Upper lobe of left lung (tissue), 6 donors: ENCODE measurements around the gene EEF2. TPM values are rescaled to one million over a fixed set of nuclear protein-coding genes. Genes with fewer than 3 reads are reported as not detected.

Source experiments
- ATAC-seq, 2 donors: fragments of 200-7000 bp; cut with Tn5 transposase; one replicate each; pipeline ENCODE4 v1.9.1; 2022; ENCODE audit warnings: mild to moderate bottlenecking in 2 of 2, moderate library complexity in 2 of 2; ENCODE audit not compliant: low FRiP score in 2 of 2
- DNase-seq, 2 donors: peaks; one replicate each; pipeline ENCODE4 v3.0.0-alpha.2; 2019 to 2020
- H3K27ac ChIP-seq, 4 donors: fragments of 200-600 bp; sonication (generic); one replicate each; pipeline ENCODE4 v1.5.1; 2016 to 2019
- H3K27me3 ChIP-seq, 4 donors: fragments of 200-600 bp; sonication (generic); one replicate each; pipeline ENCODE4 v1.5.1; 2017 to 2019
- H3K36me3 ChIP-seq, 4 donors: fragments of 200-600 bp; sonication (generic); one replicate each; pipeline ENCODE4 v1.5.1; 2016 to 2019
- H3K4me1 ChIP-seq, 4 donors: fragments of 200-600 bp; sonication (generic); one replicate each; pipeline ENCODE4 v1.5.1; 2018 to 2019
- H3K4me3 ChIP-seq, 4 donors: fragments of 200-600 bp; sonication (generic); one replicate each; pipeline ENCODE4 v1.5.1; 2017 to 2019; ENCODE audit warnings: mild to moderate bottlenecking in 2 of 4, moderate library complexity in 1 of 4
- H3K9me3 ChIP-seq, 4 donors: fragments of 200-600 bp; sonication (generic); one replicate each; pipeline ENCODE4 v1.5.1; 2018 to 2019
- CTCF ChIP-seq, 6 experiments: fragments of 450-650 bp in 4 of 6; fragments of 200-600 bp in 2 of 6; sonication (generic) in 2 of 6; IDR thresholded peaks; one replicate each; pipeline ENCODE4 v1.5.1; 2016 to 2019; ENCODE audit warnings: antibody characterized with exemption in 6 of 6
- EP300 ChIP-seq, 4 donors: sonication (generic); formaldehyde crosslinking; IDR thresholded peaks; one replicate each; pipeline ENCODE4 v1.5.1; 2017; ENCODE audit warnings: antibody characterized with exemption in 4 of 4, control low read depth in 2 of 4
- POLR2A ChIP-seq, 4 donors: fragments of 450-650 bp; IDR thresholded peaks; one replicate each; pipeline ENCODE4 v1.5.1; 2016 to 2017; ENCODE audit warnings: antibody characterized with exemption in 4 of 4, mild to moderate bottlenecking in 2 of 4
- POLR2AphosphoS5 ChIP-seq, 2 donors: sonication (generic); formaldehyde crosslinking; IDR thresholded peaks; one replicate each; pipeline ENCODE4 v1.5.1; 2017; ENCODE audit warnings: antibody characterized with exemption in 2 of 2
- WGBS, 2 donors: methylation state at CpG; one replicate each; pipeline ENCODE4 v1.1.5; 2017 to 2018; 5-methylcytosine and 5-hydroxymethylcytosine counted together
- total RNA-seq, 6 donors: library from RNA; depleted of rRNA in 4 of 6; stranded (reverse); fragments of >200 nt in 4 of 6; gene quantifications; one replicate each; pipeline versions ENCODE4 v1.1.0 to v1.2.1, GENCODE V29; 2016 to 2021
- donor health status: DM: no; HTN: no; CAD: no; lungs with moderate emphysema.
- donor health status: DM: no; HTN: yes; CAD: no; lungs with severe emphysema.

The EEF2 gene
- total RNA-seq, 6 donors from 2014 or later: 1,167 to 2,562 (median 1,758) TPM

- TF ChIP-seq CTCF (IDR thresholded peaks at IDR 0.05) (no peak), EP300 (IDR thresholded peaks at IDR 0.05) (no peak), POLR2A (IDR thresholded peaks at IDR 0.05) (no peak), POLR2AphosphoS5 (IDR thresholded peaks at IDR 0.05) (no peak)
- H3K4me3 ChIP-seq: no peak overlapping the region
- ATAC-seq (no peak), DNase-seq (peak in 1 of 2 donors; percentile 76)
- peaks cover 0 to 7% (median 2%) of the 10 kb centered on the region in 4 donors for H3K4me1 ChIP-seq
- no peaks in the 10 kb centered on the region for H3K27me3 ChIP-seq
- WGBS, 2 donors: 95 to 97% methylated on average over 16 to 45 of the region's 48 CpGs
- peaks cover 3 to 87% (median 51%) of the 10 kb centered on the region in 4 donors for H3K36me3 ChIP-seq
- no peak overlapping the region for H3K27ac ChIP-seq
- no peaks in the 10 kb centered on the region for H3K9me3 ChIP-seq
Observed at GRCh38 chr19:4028334-4029246, 43.3 kb upstream of the EEF2 start.

DNA sequence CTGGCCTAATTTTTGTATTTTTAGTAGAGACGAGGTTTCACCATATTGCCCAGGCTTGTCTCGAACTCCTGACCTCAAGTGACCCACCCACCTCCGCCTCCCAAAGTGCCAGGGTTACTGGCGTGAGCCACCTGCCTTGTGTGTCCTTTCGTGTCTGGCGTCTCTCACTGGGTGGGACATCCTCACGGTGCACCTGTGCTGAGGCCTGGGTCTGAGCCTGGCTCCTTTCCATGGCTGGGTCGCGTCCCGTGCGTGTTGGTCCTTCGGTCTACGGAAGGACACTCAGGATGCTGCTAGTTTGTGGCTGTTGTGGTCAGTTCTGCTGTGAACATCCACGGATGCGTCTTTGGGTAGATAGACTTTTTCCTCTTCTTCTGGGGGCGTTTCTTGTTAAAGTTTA lies 41.9 kb upstream of the EEF2 start:
- ATAC-seq (no peak), DNase-seq (no peak)
- WGBS, 2 donors: 93 to 96% methylated on average over 13 to 16 of the region's 16 CpGs
- no peak overlapping the region for H3K27ac ChIP-seq
- H3K9me3 ChIP-seq: no peaks in the 10 kb centered on the region
- no peaks in the 10 kb centered on the region for H3K27me3 ChIP-seq
- no peak for TF ChIP-seq CTCF (IDR thresholded peaks at IDR 0.05)
- TF ChIP-seq POLR2A (IDR thresholded peaks at IDR 0.05): no peak
- no peak for TF ChIP-seq EP300 (IDR thresholded peaks at IDR 0.05)
- no peak for TF ChIP-seq POLR2AphosphoS5 (IDR thresholded peaks at IDR 0.05)
- peaks cover 4 to 12% (median 7%) of the 10 kb centered on the region in 4 donors for H3K4me1 ChIP-seq
- H3K4me3 ChIP-seq: no peak overlapping the region
- peaks cover 0 to 76% (median 39%) of the 10 kb centered on the region in 4 donors for H3K36me3 ChIP-seq

DNA sequence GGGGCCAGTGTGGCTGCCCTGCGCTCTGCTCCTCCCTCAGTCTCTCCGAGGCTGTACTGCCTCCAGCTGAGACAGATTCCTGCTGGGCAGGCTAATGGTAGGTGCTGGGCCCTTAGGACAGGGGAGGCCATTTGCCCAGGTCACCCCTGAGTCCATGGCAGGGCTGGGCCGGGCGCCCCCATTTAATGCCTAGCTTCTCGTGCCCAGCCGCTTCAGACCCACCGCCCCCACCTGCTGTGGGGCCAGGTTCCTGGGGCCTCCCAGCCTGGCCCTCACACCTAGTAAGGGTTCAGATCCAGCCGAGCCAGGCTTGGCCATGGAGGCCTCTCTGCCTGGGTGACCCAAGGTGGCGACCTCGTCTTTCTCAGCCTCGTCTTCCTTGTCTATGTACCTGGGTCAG lies 40.1 kb upstream of the EEF2 start:
- no peak for ATAC-seq
- Histone ChIP-seq H3K27ac (no peak overlapping the region), H3K36me3 (peaks cover 0 to 64% (median 32%) of the 10 kb centered on the region in 4 donors), H3K27me3 (no peaks in the 10 kb centered on the region), H3K4me3 (no peak overlapping the region), H3K9me3 (no peaks in the 10 kb centered on the region), H3K4me1 (peaks cover 4 to 12% (median 7%) of the 10 kb centered on the region in 4 donors)
- peak in 1 of 2 donors; percentile 46 for DNase-seq
- 69% methylated on average over 3 to 11 of the region's 11 CpGs for WGBS, 2 donors
- TF ChIP-seq POLR2AphosphoS5 (IDR thresholded peaks at IDR 0.05): no peak
- no peak for TF ChIP-seq CTCF (IDR thresholded peaks at IDR 0.05)
- no peak for TF ChIP-seq EP300 (IDR thresholded peaks at IDR 0.05)
- no peak for TF ChIP-seq POLR2A (IDR thresholded peaks at IDR 0.05)

GRCh38 chr19:4023600-4024398 lies 38.5 kb upstream of the EEF2 start:
- Histone ChIP-seq H3K9me3 (no peaks in the 10 kb centered on the region), H3K27me3 (no peaks in the 10 kb centered on the region), H3K36me3 (peaks cover 0 to 50% (median 24%) of the 10 kb centered on the region in 4 donors), H3K4me3 (no peak overlapping the region), H3K27ac (peak overlapping the region in 3 of 4 donors; percentile 43 to 65 (median 48)), H3K4me1 (peaks cover 4 to 16% (median 11%) of the 10 kb centered on the region in 4 donors)
- DNase-seq (peak in 1 of 2 donors; percentile 72), ATAC-seq (peak in 1 of 2 donors; percentile 28)
- 73 to 75% methylated on average over 10 to 31 of the region's 34 CpGs for WGBS, 2 donors
- TF ChIP-seq POLR2AphosphoS5 (IDR thresholded peaks at IDR 0.05): no peak
- no peak for TF ChIP-seq POLR2A (IDR thresholded peaks at IDR 0.05)
- no peak for TF ChIP-seq EP300 (IDR thresholded peaks at IDR 0.05)
- no peak for TF ChIP-seq CTCF (IDR thresholded peaks at IDR 0.05)
